GM18508 (cell line): Measurements from ENCODE around the gene IQSEC1.

Experiments used
- ATAC-seq: cut with Tn5 transposase; IDR thresholded peaks from one replicate; pipeline ENCODE4 v1.9.1; 2021; ENCODE audit warnings: moderate number of reproducible peaks; ENCODE audit not compliant: insufficient read depth, unreplicated experiment

Gene IQSEC1

GRCh38 chr3:13037458-13038117, 35.6 kb downstream of the IQSEC1 start:
- no peak for ATAC-seq

- no peak for ATAC-seq
These were observed 38.4 kb downstream of the IQSEC1 start for GRCh38 chr3:13034861-13035260.

- no peak for ATAC-seq
These were observed 39.0 kb downstream of the IQSEC1 start for GRCh38 chr3:13034109-13034800.

GRCh38 chr3:13032206-13032605, 41.0 kb downstream of the IQSEC1 start:
- no peak for ATAC-seq

- no peak for ATAC-seq
These were observed 41.6 kb downstream of the IQSEC1 start for GRCh38 chr3:13031621-13032020.

- no peak for ATAC-seq
These were observed 42.5 kb downstream of the IQSEC1 start for GRCh38 chr3:13030684-13031083.

GRCh38 chr3:13028010-13028821, 45.0 kb downstream of the IQSEC1 start:
- no peak for ATAC-seq

- ATAC-seq: no peak
These were observed 46.1 kb downstream of the IQSEC1 start for GRCh38 chr3:13027154-13027553.

- ATAC-seq: no peak
These were observed 46.7 kb downstream of the IQSEC1 start for GRCh38 chr3:13026534-13026933.

- ATAC-seq: no peak
These were observed 47.3 kb downstream of the IQSEC1 start for GRCh38 chr3:13025778-13026518.

GRCh38 chr3:13025090-13025489, 48.1 kb downstream of the IQSEC1 start:
- ATAC-seq: no peak

- no peak for ATAC-seq
These were observed 48.5 kb downstream of the IQSEC1 start for GRCh38 chr3:13024765-13025065.

GRCh38 chr3:13023971-13024764, 49.1 kb downstream of the IQSEC1 start:
- no peak for ATAC-seq

- no peak for ATAC-seq
These were observed 49.8 kb downstream of the IQSEC1 start for GRCh38 chr3:13023235-13023970.

- no peak for ATAC-seq
These were observed 50.6 kb downstream of the IQSEC1 start for GRCh38 chr3:13022348-13023234.

- ATAC-seq: no peak
These were observed 51.8 kb downstream of the IQSEC1 start for GRCh38 chr3:13021141-13022114.

GRCh38 chr3:13020159-13020750, 53.0 kb downstream of the IQSEC1 start:
- no peak for ATAC-seq
